GM21528 (cell line): ENCODE measurements around the gene DRAM1.
"Not testable (repeated sequence)": the region's sequence is repeated elsewhere in the genome, so short reads cannot be mapped to it uniquely, and the experiment has no call there.

Source experiments
- ATAC-seq: cut with Tn5 transposase; IDR thresholded peaks from one replicate; pipeline ENCODE4 v1.9.1; 2021; ENCODE audit warnings: mild to moderate bottlenecking, moderate library complexity; ENCODE audit not compliant: unreplicated experiment, low FRiP score

DRAM1 gene

DNA sequence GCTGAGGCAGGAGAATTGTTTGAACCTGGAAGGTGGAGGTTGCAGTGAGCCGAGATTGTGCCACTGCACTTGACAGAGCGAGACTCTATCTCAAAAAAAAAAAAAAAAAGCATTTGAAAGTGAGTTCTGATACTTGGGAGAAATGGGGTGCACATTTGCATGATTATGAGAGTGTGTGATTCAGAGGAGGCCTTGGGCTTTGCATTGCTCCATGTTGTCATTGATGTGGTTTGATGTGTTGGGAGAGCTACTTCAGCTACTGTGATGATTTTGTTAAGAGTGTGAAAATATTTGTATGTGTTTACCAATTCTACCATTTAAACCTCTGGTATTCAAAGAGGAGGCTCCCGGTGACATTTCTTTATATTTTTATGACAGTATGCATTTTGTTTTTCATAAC is 24.4 kb downstream of the DRAM1 start:
- ATAC-seq = no peak

DNA sequence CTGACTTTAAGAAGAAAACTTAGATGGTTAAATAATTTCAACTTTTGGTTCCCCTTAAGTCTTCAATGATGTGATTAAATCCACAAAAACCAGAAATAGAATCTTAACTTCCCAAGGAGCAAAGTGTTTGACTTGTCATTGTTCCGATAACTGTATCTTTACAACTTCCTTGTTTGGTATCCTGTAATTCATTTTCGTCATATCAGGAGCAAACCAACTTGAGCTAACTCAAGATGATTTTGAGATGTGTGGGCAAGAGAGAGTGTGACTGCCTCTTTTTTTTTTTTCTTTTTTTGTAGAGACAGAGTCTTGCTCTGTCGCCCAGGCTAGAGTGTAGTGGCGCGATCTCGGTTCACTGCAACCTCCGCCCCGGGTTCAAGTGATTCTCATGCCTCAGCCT is 25.3 kb downstream of the DRAM1 start:
- no peak for ATAC-seq

DNA sequence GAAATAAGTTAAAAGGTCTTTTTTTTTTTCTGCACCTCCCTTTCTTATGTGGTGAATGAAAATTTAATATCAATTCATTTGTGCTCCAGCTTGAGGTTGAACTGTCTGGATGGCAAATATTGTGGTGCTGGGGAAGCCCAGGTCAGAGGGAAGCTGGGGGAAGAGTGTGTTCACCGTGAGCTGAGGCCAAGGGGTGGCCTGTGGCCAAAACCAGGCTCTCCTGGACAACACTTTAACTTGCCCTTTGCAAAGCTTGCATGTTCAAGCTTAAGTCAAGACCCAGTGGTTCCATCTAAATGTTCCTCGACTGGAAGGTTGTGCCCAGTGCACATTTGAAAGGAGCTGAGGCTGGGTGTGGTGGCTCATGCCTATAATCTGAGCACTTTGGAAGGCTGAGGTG is 28.8 kb downstream of the DRAM1 start:
- ATAC-seq = no peak

DNA sequence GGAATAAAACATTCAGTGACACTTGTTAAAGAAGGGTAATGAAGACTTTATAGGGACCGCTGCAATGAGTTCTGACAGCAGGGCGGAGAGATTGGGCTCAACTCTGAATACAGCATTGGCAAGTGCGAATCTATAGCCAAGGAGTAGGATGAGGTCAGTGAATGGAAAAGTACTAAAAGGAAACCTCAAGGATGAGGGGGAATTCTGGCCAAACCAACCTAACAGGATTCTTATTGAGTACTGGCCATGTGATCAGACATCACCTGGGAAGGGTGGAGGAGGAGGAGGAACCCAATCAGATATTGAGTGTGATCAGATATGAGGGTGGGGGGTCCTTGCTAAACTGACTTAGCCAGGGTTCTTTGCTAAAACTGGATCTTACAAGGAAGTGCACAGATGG is 31.0 kb downstream of the DRAM1 start:
- no peak for ATAC-seq

DNA sequence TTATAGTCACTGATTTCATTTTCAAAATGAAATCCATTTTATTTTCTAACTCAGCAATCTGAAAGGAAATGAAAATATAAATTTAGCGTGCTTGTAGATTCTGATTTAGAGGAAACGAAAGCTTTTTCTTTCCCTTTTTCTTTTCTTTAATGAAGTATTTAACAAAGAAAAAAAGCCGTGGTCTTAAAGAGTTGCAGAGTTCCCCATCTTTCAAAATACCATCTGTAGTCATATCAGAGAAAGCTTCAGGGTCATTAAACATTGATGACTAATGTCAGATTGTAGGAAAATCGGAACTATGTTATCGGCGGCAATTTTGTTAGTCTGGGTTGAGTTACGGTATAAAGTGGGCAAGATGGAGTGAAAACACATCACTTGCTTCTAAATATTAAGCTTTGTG is 32.3 kb downstream of the DRAM1 start:
- no peak for ATAC-seq

DNA sequence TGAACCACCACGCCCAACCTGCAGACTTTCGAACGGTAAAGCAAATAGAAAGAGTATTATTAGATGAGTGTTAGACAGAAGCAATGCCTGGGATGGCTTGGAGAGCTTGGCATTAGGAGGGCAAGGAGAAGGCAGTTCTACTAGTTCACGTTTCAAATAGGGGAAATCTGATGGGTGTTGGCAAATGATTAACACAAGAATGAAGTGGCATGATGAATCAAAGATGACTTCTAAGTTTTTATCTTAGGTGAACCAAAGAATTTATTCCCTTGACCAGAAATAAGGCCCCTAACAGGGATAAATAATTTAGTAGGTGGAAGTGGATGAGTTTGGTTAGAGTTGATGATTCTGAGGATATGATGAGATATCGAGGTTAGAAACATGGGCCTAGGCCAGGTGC is 38.5 kb downstream of the DRAM1 start:
- ATAC-seq = no peak

DNA sequence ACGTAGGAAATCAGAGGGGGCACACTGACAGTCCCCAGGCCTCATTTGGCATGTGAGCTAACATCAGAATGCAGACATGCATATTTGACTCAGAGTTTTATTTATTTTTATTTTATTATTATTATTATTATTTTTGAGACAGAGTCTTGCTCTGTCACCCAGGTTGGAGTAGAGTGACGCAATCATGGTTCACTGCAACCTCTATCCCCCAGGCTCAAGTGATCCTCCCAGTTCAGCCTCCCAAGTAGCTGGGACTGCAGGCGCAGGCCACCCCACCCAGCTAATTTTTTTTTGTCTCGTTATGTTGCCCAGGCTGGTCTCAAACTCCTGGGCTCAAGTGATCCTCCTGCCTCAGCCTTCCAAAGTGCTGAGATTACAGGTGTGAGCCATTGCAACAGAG is 41.4 kb downstream of the DRAM1 start:
- ATAC-seq = not testable (repeated sequence)

DNA sequence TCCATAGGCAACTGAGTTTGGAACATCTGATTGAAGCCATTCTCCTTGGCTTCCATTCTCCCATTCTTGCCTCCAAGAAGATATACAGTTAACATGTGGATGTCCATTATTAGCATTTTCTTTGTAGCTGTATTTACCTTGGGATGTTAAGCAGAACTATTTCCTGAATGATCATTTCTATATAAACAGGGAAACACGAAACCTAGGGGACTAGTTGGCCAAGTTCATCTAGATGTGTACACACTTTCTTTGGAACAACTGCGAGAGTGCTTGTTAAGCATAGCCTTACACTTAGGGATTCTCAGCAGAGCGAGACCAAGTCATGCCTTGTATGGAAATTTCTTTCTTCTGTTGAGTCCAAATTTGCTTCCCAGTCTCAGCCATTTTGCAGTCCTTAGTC is 42.1 kb downstream of the DRAM1 start:
- ATAC-seq = no peak

DNA sequence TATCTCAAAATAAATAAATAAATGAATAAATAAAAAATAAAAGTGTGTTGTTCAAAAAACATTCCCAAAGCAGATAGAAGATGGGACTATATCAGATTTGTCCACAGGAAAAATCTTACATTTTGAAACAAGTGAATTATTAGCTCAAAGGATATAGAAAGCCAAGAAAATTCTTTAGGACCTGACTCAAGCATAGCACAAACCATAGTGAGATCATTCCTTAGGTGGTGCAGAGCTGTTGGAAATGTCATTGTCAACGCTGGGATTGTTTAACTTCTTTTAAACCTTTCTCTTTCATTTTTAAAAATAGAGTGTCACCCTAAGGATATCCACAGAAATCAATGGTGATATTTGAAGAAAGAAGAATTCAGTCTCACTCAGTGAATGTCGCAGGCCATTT is 43.5 kb downstream of the DRAM1 start:
- ATAC-seq = no peak

DNA sequence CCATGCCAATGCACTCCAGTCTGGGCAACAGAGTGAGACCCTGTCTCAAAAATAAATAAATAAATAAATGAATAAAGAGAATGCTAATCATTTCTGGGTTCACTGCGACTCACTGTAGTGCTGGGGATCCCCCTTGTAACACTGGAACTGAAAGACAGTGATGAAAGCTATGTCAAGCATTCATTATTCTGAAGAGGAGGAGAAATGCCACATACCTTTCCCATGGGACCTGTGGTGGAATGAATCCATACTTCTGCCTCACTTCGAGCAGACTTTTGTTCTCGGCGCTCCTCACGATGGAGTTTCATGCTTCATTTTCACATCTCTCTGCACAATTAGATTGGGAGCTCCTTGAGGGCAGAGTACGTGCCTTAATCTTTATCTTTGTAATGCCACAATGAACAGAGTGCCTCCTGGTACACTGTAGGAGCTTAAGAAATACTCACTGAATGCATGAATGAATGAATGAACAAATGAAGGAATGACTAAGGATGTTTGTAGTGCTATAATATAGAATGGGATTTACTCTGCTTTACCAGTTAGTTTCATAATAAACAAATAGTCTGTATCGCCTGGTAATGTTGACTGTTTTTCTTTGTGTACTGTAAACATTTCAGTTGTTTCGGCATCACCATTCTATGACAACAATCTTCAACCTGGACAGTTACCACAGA is 45.8 kb downstream of the DRAM1 start:
- ATAC-seq = no peak

DNA sequence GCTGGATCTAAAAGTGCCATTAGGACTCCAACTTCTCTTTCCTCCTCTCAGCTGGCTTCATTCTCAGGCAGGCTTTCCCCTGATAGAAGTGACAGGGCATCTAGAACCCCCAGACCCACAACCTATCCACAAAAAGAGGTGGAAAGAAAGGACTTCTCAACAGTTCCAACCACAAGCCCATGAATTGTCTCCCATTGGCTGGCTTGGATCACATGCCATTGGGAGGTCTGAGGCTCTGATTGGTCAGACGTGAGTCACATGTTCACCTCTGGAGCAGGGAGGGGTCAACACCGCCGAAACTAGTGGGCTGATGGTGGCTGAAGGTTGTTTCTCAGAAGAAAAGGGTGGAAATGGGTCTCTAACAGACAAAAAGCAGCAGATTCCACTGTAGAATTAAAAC is 47.2 kb downstream of the DRAM1 start:
- no peak for ATAC-seq

DNA sequence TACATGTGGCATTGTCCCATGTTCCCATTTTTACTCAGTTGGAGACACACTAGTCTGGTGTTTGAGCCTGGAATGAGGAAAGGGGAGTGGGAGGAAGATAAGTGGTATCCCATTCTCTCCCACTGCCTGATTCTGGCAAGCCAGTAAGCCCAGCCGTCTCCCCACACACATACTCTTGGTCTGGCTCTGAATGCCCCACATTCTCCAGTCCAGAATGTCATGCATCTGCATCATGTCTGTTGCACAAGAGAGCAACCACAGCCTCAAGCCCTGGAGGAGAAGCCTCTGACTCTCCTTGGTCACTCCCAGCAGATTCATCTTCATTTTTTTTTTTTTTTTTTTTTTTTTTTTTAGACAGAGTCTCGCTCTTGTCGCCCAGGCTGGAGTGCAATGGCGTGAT is 48.0 kb downstream of the DRAM1 start:
- ATAC-seq = no peak

DNA sequence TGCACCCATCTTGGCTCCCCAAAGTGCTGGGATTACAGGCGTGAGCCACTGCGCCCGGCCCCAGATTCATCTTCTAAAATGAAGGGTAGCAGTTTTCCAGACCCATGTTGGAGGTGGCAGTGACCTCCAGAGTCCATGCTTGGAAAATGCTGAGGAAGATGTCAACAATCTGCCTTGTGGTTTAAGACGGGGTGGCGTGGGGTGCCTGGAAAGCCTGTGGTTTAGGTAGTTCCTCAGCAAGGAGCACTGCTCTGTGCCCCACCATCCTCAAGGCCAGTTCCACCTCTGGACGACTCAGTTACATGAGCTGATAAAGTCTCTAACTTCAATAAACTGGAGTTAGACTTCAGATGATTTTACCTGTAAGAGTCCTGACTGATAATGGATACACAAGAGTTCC is 48.6 kb downstream of the DRAM1 start:
- no peak for ATAC-seq

DNA sequence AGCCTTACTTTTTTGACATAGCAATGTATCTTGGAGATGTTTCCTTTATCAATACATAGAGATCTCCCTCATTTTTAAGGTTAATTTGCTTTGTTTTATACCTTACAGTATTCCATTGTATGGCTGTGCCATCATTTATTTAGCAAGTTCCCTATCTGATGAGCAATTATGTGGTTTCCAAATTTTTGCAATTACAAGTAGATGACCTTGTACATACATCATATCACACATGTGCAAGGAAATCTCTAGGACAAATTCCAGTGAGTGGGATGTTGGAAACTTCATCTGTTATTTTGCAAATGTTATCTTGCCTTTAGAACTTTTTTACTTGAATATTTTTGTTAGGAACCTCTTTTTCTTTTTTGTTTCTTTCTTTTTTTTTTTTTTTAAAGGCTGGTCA is 49.7 kb downstream of the DRAM1 start:
- no peak for ATAC-seq

DNA sequence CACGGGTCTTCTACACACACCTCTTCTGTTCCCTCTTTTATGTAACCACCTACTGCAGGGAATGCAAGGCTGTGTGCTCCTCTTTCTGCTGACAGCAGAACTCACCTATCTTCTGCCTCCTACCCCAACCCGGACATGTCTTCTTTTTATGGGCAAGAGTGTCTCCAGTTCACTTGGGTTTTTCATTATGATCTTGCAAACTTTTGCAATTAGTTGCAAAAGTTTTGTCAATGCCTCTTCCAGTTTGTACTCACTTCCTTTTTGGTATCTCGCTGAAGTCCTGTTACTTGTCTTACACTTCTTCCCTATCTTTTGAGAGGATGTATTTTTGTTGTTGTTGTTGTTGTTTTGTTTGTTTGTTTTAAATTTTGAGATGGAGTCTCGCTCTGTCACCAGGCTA is 50.6 kb downstream of the DRAM1 start:
- no peak for ATAC-seq

DNA sequence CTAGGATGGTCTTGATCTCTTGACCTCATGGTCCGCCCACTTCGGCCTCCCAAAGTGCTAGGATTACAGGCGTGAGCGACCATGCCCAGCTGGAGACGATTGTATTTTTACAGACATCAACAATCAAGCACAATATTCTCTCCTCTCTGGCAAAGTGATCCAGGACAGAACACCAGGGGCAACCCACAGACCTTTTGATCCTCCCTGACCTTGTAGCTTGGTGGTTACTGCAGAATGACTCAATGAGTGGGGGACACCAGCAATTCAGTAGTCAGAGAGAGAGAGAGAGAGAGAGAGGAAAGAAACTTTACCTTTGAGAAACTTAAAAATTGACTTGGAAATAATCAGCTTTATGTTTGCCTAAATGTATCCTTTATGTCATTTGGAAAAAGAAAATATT is 51.2 kb downstream of the DRAM1 start:
- no peak for ATAC-seq

DNA sequence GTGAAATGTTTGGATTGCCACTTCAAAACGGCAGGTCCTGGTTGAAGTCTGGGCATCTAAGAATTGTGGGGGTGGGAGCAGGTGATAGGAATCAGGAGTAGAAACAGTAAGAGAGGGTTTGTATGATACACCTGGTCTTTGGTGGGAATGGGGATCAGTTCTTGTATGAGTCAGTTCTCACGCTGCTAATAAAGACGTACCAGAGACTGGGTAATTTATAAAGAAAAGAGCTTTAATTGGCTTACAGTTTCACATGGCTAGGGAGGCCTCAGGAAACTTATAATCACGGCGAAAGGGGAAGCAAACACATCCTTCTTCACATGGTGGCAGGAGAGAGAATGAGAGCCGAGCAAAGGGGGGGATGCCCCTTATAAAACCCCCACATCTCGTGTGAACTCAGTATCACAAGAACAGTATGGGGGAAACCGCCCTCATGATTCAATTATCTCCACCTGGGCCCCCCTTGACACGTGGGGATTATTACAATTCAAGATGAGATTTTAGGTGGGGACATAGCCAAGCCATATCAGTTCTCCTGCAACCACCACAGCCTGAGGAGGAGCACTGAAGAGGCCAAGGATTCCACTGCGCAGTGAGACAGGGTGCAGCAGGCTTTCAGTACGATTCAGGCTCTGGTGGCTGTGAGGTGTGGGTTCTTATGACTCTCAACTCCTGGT is 52.1 kb downstream of the DRAM1 start:
- no peak for ATAC-seq

DNA sequence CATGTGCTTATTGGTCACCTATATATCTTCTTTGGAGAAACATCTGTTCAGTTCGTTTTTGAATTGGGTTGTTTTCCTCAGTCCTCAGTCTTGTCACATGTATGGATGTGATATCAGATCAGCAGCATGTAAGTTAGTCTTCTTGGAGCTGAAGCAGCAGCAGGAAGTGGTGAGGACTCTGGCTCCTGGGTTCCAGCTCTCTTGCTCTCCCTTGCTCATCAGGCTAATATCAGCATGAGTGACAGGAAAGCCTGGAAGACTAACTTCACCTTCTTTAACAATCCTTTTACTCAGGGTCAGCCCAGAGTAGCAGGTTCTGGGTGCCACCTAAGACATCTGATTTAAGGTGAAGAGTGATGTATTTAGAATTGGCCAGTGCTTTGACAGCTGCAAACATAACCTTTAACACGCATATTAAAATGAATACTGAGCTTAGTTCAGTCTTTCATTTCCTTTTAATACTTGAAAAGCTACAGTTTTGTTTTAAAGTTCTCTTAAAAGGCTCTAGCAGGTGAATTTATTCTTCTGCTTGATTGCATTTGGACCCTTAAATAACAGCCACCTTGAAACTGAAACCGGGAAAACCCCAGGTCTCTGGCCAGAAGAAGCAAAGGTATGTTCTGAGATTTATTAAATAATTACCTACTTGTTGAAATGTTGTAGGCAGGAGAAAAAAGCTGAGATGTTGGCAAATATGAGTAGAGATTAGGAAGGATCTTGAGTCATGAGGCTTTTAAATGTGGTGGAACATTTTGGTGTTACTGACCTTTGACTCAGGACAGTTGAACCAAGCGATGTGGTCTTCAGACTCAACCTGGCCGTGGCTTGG is 54.3 kb downstream of the DRAM1 start:
- ATAC-seq = peak; percentile 48

DNA sequence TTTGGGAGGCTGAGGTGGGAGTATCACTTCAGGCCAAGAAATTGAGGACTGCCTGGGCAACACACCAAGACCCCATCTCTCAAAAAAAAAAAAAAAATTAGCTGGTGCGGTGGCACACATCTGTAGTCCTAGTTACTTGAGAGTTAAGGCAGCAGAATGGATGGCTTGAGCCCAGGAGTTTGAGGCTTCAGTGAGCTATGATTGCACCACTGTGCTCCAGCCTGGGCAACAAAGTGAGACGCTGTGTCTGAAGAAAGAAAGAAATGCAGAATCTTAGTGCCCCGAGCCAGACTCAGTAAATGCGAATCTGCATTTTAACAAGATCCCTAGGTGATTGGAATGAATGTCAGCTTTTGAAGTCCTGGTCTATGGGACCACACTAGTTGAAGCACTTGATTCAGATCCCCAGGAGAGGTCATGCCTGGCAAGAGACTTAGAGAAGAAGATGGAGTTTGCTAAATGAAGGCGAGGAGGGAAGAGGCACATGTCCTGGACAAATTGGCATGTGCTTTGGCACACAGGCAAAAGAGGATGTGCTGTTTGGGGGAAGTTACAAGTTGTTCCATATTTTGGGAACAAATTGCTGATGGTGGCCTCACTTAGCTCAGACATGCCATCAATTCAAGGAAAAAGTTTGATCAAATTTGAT is 56.6 kb downstream of the DRAM1 start:
- no peak for ATAC-seq

DNA sequence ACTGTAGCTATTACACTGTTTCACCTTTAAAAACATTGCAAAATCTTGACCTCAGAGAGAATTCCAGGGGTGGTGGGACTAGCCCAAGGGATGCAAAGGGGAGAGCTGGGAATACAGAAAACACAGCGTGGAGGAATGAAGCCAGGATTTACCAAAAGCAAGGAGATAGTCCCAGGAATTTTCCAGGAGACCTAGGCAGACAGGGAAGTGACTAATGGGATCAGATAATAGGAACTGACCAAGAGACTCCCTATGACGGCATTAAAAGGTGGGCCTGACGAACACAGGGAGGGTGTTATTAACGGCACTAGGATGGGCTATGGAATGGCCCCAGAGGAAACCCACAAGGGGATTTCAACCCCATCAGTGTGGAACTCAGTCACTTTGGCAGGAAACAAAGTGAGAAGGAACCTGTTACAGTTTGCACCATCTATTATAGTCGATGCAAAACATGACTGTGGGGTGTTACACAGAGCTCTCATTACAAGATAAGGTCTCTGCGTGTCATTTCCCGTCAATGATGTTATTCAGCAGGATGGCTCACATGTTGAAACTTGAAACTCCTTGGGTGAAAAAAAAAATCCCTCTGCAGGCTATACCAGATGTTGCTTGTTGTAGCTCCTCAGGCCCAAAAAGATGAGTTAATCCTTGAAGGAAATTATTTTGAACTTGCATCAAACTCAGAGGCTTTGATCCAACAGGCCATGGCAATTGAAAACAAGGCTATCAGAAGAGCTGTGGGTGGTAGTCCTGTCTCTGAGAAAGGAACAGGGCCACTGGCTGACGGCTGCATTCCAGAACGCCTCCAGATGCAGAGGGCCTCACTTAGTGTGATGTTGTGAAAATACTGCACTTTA is 58.7 kb downstream of the DRAM1 start:
- ATAC-seq = peak; percentile 79
